ENCODE measurements around the gene VSTM2B. TPM values are rescaled to one million over a fixed set of nuclear protein-coding genes. Genes with fewer than 3 reads are reported as not detected.
A peak's percentile ranks its signal among the peaks of the same experiment; 100 is the strongest.

The VSTM2B gene
- total RNA-seq, 1 experiment from 2014 or later: not detected

DNA sequence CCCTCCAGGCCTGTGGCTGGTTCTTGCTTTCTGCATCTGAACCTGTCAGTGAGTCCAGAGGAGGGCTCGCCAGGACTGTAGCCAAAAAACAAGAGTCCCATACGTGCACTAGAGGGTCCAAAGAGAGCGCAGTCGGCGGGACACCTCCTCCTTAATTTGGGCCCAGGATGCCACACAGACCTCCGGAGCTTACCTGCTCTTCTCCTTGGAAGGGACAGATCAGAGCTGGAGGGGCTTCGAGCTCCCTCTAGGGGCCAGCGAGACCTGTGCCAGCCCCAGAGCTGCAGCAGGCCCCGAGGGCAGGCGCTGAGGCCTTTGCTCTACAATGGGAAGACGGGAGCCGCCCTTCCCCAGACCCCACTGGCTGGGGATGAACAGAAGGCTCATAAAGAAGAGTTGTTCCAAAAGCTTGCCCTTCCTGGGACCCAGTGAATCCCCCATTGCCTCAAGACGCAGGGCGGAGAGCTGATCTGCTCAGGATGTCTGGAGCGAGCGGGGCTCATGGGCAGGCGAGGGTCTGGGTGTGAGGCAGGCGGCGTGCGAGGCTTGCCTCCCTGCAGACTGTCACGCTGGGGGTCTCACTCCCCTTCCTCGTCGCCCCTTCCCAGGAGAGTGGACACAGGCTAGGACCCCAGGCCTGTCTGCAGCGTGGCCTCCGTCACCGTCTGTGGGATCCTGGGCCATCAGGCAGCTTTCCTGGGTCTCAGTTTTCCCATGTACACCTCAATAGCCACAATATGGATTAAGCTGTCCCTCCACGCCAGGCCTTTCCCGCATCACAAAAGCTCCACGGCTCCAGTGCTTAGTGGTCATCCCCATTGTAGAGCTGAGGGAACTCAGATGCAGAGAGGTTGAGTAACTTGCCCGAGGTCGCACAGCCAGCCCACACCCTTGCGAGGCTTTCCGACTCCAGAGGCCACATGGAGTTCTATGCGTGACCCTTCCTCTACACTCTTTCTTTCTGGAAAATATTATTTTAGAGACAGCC, 46.9 kb upstream of the VSTM2B start:
- ChIA-PET POLR2A (ENCODE audit: low non-redundant PET) (no interaction called here), CTCF (interaction anchor here (0.7 kb wide), 1 partner anchor 183 kb away, joined by 3 read pairs; no protein-coding TSS in a partner anchor)
- Histone ChIP-seq H3K4me3 (ENCODE audit: low read depth, low read length, poor library complexity, severe bottlenecking) (no peak overlapping the region), H3K9me3 (ENCODE audit: low read depth, low read length, poor library complexity, severe bottlenecking) (peaks cover 9% of the 10 kb centered on the region), H3K27ac (ENCODE audit: low read depth, low read length, poor library complexity, severe bottlenecking) (no peak overlapping the region), H3K27me3 (replicated peaks; ENCODE audit: insufficient read depth, low read depth, low read length, poor library complexity) (no peaks in the 10 kb centered on the region), H3K4me1 (ENCODE audit: insufficient read depth, low read length, poor library complexity, severe bottlenecking) (no peaks in the 10 kb centered on the region), H3K36me3 (ENCODE audit: insufficient read depth, low read length, poor library complexity, severe bottlenecking) (no peaks in the 10 kb centered on the region)
- no TSS peak for BruUV-seq (replicated peaks)
- TF ChIP-seq EZH2 (IDR thresholded peaks at IDR 0.05; ENCODE audit: borderline replicate concordance, low read depth, low read length, poor library complexity, severe bottlenecking) (no peak), CTCF (conservative IDR thresholded peaks at IDR 0.05; ENCODE audit: low read depth, low read length) (peak; percentile 22; the same call in 1 of the 2 replicates)
- DNase-seq (ENCODE audit: low spot score): no peak
- intact Hi-C loops (cut with micrococcal nuclease; ENCODE audit: unreplicated experiment): no loop called here

GRCh38 chr19:29479941-29480340, 45.9 kb upstream of the VSTM2B start:
- no peak overlapping the region for H3K27ac ChIP-seq (ENCODE audit: low read depth, low read length, poor library complexity, severe bottlenecking)
- TF ChIP-seq CTCF (conservative IDR thresholded peaks at IDR 0.05; ENCODE audit: low read depth, low read length) (no peak), EZH2 (IDR thresholded peaks at IDR 0.05; ENCODE audit: borderline replicate concordance, low read depth, low read length, poor library complexity, severe bottlenecking) (no peak)
- H3K9me3 ChIP-seq (ENCODE audit: low read depth, low read length, poor library complexity, severe bottlenecking): peaks cover 9% of the 10 kb centered on the region
- H3K36me3 ChIP-seq (ENCODE audit: insufficient read depth, low read length, poor library complexity, severe bottlenecking): no peaks in the 10 kb centered on the region
- no peak overlapping the region for H3K4me3 ChIP-seq (ENCODE audit: low read depth, low read length, poor library complexity, severe bottlenecking)
- CTCF ChIA-PET: no interaction called here
- H3K4me1 ChIP-seq (ENCODE audit: insufficient read depth, low read length, poor library complexity, severe bottlenecking): no peaks in the 10 kb centered on the region
- no peaks in the 10 kb centered on the region for H3K27me3 ChIP-seq (replicated peaks; ENCODE audit: insufficient read depth, low read depth, low read length, poor library complexity)
- intact Hi-C loops (cut with micrococcal nuclease; ENCODE audit: unreplicated experiment): no loop called here
- POLR2A ChIA-PET (ENCODE audit: low non-redundant PET): no interaction called here
- no peak for DNase-seq (ENCODE audit: low spot score)
- BruUV-seq (replicated peaks): no TSS peak

DNA sequence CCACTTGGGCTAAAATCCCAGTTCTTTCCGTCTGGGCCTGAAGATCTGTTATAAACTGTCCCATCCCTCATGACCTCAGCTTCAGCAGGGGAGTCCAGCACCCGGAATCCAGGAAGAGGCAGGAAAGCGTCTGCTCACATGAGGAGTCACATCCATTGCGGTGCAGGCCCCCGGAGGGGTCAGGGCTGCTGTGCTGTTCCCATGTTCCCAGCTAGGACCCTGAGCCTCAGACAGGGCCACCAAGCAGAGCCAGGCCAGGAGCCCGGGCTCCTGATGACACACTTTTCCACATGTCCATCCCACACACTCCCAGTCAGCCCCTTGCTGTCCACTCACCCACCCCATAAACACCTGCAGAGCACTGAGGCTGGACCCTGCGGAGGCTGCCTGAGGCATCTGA, 45.3 kb upstream of the VSTM2B start:
- ChIA-PET CTCF (no interaction called here), POLR2A (ENCODE audit: low non-redundant PET) (no interaction called here)
- no peak overlapping the region for H3K27ac ChIP-seq (ENCODE audit: low read depth, low read length, poor library complexity, severe bottlenecking)
- intact Hi-C loops (cut with micrococcal nuclease; ENCODE audit: unreplicated experiment): no loop called here
- H3K4me1 ChIP-seq (ENCODE audit: insufficient read depth, low read length, poor library complexity, severe bottlenecking): no peaks in the 10 kb centered on the region
- no peaks in the 10 kb centered on the region for H3K27me3 ChIP-seq (replicated peaks; ENCODE audit: insufficient read depth, low read depth, low read length, poor library complexity)
- no peak for DNase-seq (ENCODE audit: low spot score)
- TF ChIP-seq EZH2 (IDR thresholded peaks at IDR 0.05; ENCODE audit: borderline replicate concordance, low read depth, low read length, poor library complexity, severe bottlenecking) (no peak), CTCF (conservative IDR thresholded peaks at IDR 0.05; ENCODE audit: low read depth, low read length) (no peak)
- no peaks in the 10 kb centered on the region for H3K36me3 ChIP-seq (ENCODE audit: insufficient read depth, low read length, poor library complexity, severe bottlenecking)
- peaks cover 9% of the 10 kb centered on the region for H3K9me3 ChIP-seq (ENCODE audit: low read depth, low read length, poor library complexity, severe bottlenecking)
- no peak overlapping the region for H3K4me3 ChIP-seq (ENCODE audit: low read depth, low read length, poor library complexity, severe bottlenecking)
- BruUV-seq (replicated peaks): no TSS peak
